Measurements from ENCODE around the gene ATF6.

Gene ATF6

DNA sequence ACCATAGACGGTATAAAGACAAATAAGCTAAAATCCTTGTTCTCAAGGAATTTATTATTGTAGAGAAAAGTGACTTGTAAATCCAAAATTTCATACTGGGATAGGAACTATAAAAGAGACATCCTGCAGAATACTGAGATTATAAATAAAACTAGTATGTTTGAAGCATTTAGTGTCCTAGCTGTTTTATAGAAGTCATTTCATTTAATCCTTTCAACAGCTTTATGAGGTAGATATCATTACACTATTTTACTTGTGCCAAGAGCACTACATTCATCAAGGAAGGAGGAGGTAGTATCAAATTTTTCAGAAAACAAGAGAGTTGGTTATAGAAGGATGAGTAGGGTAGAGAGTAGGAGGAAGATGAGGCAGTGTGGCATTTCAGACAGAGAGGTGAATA is 119.6 kb downstream of the ATF6 start:
- no peak for TF ChIP-seq CTCF (IDR thresholded peaks at IDR 0.05; ENCODE audit: borderline replicate concordance, insufficient read depth, low read depth, low read length)

GRCh38 chr1:161886589-161886988 is 120.5 kb downstream of the ATF6 start:
- no peak for TF ChIP-seq CTCF (IDR thresholded peaks at IDR 0.05; ENCODE audit: borderline replicate concordance, insufficient read depth, low read depth, low read length)
- H3K4me3 ChIP-seq (ENCODE audit: low read depth, low read length), result no peak overlapping the region

More for the DNA sequence above, 119.6 kb downstream of the ATF6 start:
- H3K4me3 ChIP-seq (ENCODE audit: low read depth, low read length), result no peak overlapping the region

- no peak overlapping the region for H3K4me3 ChIP-seq (ENCODE audit: low read depth, low read length)
- no peak for TF ChIP-seq CTCF (IDR thresholded peaks at IDR 0.05; ENCODE audit: borderline replicate concordance, insufficient read depth, low read depth, low read length)
These were observed 121.7 kb downstream of the ATF6 start for GRCh38 chr1:161887730-161888287.

GRCh38 chr1:161890574-161890973 is 124.5 kb downstream of the ATF6 start:
- no peak overlapping the region for H3K4me3 ChIP-seq (ENCODE audit: low read depth, low read length)
- TF ChIP-seq CTCF (IDR thresholded peaks at IDR 0.05; ENCODE audit: borderline replicate concordance, insufficient read depth, low read depth, low read length), result no peak

DNA sequence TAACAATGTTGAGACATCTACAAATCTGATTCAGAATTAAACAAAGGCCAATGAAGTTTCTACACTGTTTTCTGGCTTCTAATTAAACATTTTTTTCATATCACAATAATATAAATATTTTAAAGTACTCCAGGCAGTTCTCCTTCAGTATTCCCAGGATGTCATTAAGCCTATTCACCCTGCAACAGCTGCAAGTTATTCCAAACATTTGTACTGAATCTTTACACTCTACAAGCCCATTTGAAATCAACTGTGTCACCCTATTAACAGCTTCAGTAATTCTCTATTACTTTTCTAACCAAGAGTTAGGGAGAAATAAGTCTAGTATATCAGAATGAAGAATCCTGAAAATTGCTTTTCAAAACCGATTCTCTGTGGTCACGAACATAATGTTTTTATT is 133.0 kb downstream of the ATF6 start:
- TF ChIP-seq CTCF (IDR thresholded peaks at IDR 0.05; ENCODE audit: borderline replicate concordance, insufficient read depth, low read depth, low read length), result no peak
- H3K4me3 ChIP-seq (ENCODE audit: low read depth, low read length), result no peak overlapping the region

GRCh38 chr1:161900160-161900559 is 134.0 kb downstream of the ATF6 start:
- no peak for TF ChIP-seq CTCF (IDR thresholded peaks at IDR 0.05; ENCODE audit: borderline replicate concordance, insufficient read depth, low read depth, low read length)

DNA sequence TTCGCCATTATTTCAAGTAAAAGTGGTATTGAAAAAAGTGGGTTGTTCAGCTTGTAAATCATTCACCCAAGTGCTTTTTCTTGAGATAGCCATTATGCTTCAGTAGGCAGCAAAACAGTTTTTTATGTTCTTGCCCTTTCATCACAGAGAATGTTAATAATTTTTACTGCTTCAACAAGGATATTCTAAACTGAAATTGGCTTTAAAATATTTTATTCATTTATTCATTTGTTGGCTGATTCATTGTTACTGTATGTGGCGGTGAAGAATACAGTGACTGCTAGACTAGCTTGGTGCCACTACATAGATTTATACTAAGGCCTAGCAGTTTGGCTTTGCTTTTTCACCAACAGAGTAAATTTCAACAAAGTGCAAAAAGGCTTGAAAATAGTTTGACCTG is 136.1 kb downstream of the ATF6 start:
- no peak overlapping the region for H3K4me3 ChIP-seq (ENCODE audit: low read depth, low read length)
- no peak for TF ChIP-seq CTCF (IDR thresholded peaks at IDR 0.05; ENCODE audit: borderline replicate concordance, insufficient read depth, low read depth, low read length)

More at GRCh38 chr1:161900160-161900559, 134.0 kb downstream of the ATF6 start:
- H3K4me3 ChIP-seq (ENCODE audit: low read depth, low read length), result no peak overlapping the region
